HG02642 (cell line): ENCODE measurements around the gene AIFM3.

Experiments used
- ATAC-seq: cut with Tn5 transposase; IDR thresholded peaks from one replicate; pipeline ENCODE4 v1.9.1; 2021; ENCODE audit warnings: mild to moderate bottlenecking; ENCODE audit not compliant: unreplicated experiment, poor library complexity

AIFM3 gene

GRCh38 chr22:20972933-20973577 is 6.0 kb downstream of the AIFM3 start:
- ATAC-seq, result no peak

GRCh38 chr22:20973634-20974286 is 6.7 kb downstream of the AIFM3 start:
- ATAC-seq, result no peak

- ATAC-seq, result no peak
These were observed 7.4 kb downstream of the AIFM3 start for GRCh38 chr22:20974336-20974955.

- no peak for ATAC-seq
These were observed 8.7 kb downstream of the AIFM3 start for GRCh38 chr22:20975541-20976290.

GRCh38 chr22:20976291-20976877 is 9.3 kb downstream of the AIFM3 start:
- no peak for ATAC-seq

GRCh38 chr22:20977019-20977418 is 10.0 kb downstream of the AIFM3 start:
- no peak for ATAC-seq

- ATAC-seq, result no peak
These were observed 10.6 kb downstream of the AIFM3 start for GRCh38 chr22:20977516-20978170.

GRCh38 chr22:20978419-20978818 is 11.4 kb downstream of the AIFM3 start:
- no peak for ATAC-seq

GRCh38 chr22:20979243-20979809 is 12.3 kb downstream of the AIFM3 start:
- ATAC-seq, result no peak

GRCh38 chr22:20979940-20980453 is 12.9 kb downstream of the AIFM3 start:
- no peak for ATAC-seq

GRCh38 chr22:20980523-20980922 is 13.5 kb downstream of the AIFM3 start:
- no peak for ATAC-seq

GRCh38 chr22:20980938-20981722 is 14.1 kb downstream of the AIFM3 start:
- ATAC-seq, result no peak

GRCh38 chr22:20981787-20982562 is 14.9 kb downstream of the AIFM3 start, which contains the start of gene LZTR1:
Gene LZTR1 (plus strand): TSS chr22:20982297. CDS start chr22:20982372, 75 bp downstream.
- peak; percentile 83 for ATAC-seq

GRCh38 chr22:20982563-20982882 is 15.5 kb downstream of the AIFM3 start:
- ATAC-seq, result peak; percentile 18

- no peak for ATAC-seq
These were observed 16.2 kb downstream of the AIFM3 start for GRCh38 chr22:20983081-20983771.

- no peak for ATAC-seq
These were observed 18.7 kb downstream of the AIFM3 start for GRCh38 chr22:20985720-20986119.

GRCh38 chr22:20986365-20986764 is 19.3 kb downstream of the AIFM3 start:
- ATAC-seq, result no peak

GRCh38 chr22:20987375-20987774 is 20.3 kb downstream of the AIFM3 start:
- no peak for ATAC-seq
